Activated CD4-positive, alpha-beta T cell treated with anti-CD3 and anti-CD28 coated beads, Interleukin-2, amount 10 ng/mL, durations not matched to agents 7 days and 5 days (primary cell): Measurements from ENCODE around the gene OSBPL6. TPM values are rescaled to one million over a fixed set of nuclear protein-coding genes. Genes with fewer than 3 reads are reported as not detected.
"Not testable (repeated sequence)": the region's sequence is repeated elsewhere in the genome, so short reads cannot be mapped to it uniquely, and the experiment has no call there.

Source experiments
- CTCF ChIA-PET: fragments of 350-600 bp; sonication (Branson Sonifier 250); formaldehyde crosslinking; loops from one replicate; lab custom pipeline; 2021; ENCODE audit warnings: antibody characterized with exemption; lab: Charles Lee
- POLR2A ChIA-PET: fragments of 350-600 bp; sonication (Branson Sonifier 250); formaldehyde crosslinking; loops from one replicate; lab custom pipeline; 2021; ENCODE audit warnings: antibody characterized with exemption; lab: Charles Lee
- DNase-seq: peaks from one replicate; pipeline ENCODE4 v3.0.0-alpha.2; 2020
- H3K27ac Mint-ChIP-seq: one replicate; pipeline ENCODE4 v1.8.0; 2021; ENCODE audit warnings: mild to moderate bottlenecking, moderate library complexity, mixed read lengths
- H3K27me3 Mint-ChIP-seq: one replicate; pipeline ENCODE4 v1.8.0; 2021; ENCODE audit warnings: mixed read lengths
- H3K36me3 Mint-ChIP-seq: one replicate; pipeline ENCODE4 v1.8.0; 2021; ENCODE audit warnings: low read depth, mixed read lengths
- H3K4me1 Mint-ChIP-seq: one replicate; pipeline ENCODE4 v1.8.0; 2021; ENCODE audit warnings: mixed read lengths
- H3K4me3 Mint-ChIP-seq: one replicate; pipeline ENCODE4 v1.8.0; 2021; ENCODE audit warnings: mild to moderate bottlenecking, moderate library complexity, mixed read lengths
- H3K9me3 Mint-ChIP-seq: one replicate; pipeline ENCODE4 v1.8.0; 2021; ENCODE audit warnings: mixed read lengths
- total RNA-seq, 2 experiments: library from RNA; stranded (reverse); gene quantifications; one replicate each; pipeline ENCODE4 v1.2.3, GENCODE V29; 2021

OSBPL6 gene
- total RNA-seq, 2 experiments from 2014 or later: 0.35 to 0.52 TPM

DNA sequence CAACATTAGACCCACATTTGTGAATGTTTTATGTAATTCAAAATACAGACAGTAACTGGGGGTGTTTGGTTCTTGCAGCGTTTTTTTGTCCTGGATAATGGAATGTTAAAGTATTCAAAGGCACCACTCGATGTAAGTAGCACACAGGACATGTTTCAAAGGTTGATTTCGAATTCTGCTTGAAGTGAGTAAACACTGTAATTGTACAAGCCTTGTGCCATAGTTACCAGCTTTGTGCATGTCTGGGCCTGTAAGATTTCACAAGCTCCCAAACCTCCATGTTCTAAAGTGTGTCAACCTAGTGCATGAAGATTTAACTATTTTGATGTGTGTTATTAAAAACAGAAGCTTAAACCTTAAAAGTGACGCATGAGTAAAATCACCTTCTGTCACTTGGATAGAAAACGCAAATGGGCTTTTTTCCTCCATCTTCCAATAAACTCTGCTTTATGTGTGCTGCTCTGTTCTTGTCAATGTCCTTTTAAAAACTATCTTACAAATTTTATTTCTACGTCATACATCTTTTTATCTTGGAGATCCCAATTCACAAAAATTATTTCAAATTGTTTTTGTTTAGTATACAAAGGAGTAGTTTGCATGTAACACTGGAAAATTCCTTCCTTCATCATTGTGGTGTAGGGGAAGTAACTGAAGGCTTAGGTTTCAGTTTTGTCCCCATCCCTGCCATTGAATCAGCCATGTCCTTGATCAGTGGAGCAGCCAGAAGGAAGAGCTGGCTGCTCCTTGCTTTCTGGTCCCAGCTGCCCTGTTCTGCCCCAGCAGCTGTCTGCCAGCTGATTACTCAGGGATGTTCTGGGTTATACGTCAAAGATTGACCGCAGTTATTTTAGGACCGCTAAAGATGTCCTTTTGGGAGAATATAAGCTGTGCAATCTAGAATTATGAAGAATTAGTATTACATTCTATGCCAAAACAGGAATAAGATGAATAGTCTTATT is 137.4 kb downstream of the OSBPL6 start:
- CTCF ChIA-PET: interaction anchor here (0.6 kb wide), 1 partner anchor 276 kb away, joined by 3 read pairs; no protein-coding TSS in a partner anchor
- no peak for DNase-seq
- Mint-ChIP-seq H3K4me3 (no peak overlapping the region), H3K9me3 (no peaks in the 10 kb centered on the region), H3K27ac (no peak overlapping the region), H3K36me3 (no peaks in the 10 kb centered on the region), H3K27me3 (peaks cover 9% of the 10 kb centered on the region), H3K4me1 (no peaks in the 10 kb centered on the region)
- POLR2A ChIA-PET: no interaction called here

DNA sequence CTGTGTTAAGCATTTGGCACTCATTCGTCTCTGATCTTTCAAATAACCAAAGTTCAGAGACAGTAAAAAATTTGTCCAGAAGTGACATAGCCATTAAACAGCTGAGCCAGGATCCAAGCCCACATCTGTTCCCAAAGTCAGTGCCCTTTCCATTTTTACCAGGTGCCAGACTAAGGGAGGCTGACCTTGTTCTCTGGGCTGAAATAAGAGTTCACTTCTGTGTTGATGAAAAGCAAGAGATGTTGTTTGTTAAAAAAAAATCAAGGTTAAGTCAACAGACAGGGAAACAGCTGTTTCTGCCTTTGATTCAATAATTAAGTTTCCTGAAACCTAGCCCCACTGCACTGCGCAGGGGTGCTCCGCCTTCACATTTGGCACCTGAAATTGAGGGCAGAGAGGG is 139.5 kb downstream of the OSBPL6 start:
- H3K27ac Mint-ChIP-seq: no peak overlapping the region
- CTCF ChIA-PET: interaction anchor here (0.5 kb wide), 1 partner anchor 10 kb away, joined by 3 read pairs; no protein-coding TSS in a partner anchor
- H3K9me3 Mint-ChIP-seq: no peaks in the 10 kb centered on the region
- H3K27me3 Mint-ChIP-seq: peaks cover 13% of the 10 kb centered on the region
- no peaks in the 10 kb centered on the region for H3K4me1 Mint-ChIP-seq
- no peaks in the 10 kb centered on the region for H3K36me3 Mint-ChIP-seq
- POLR2A ChIA-PET: no interaction called here
- DNase-seq: no peak
- H3K4me3 Mint-ChIP-seq: no peak overlapping the region

DNA sequence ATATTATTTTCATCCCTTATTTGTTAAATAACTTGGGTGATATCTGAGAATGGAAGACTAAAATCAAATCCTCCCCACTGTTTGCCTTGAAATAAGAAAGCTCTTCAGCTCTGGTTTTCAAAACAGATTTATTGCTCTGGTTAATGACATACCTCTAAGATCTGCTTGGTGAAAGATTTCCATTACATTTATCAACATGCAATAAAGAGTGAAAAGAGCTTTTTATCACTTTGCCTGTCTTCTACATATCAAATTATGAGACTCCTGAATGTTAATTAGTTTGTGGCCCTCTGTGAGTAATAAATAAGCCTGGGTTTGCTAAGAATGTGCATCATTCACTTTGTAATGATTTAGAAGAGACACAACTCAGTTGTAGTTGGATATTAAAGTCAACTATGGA is 140.9 kb downstream of the OSBPL6 start:
- no peaks in the 10 kb centered on the region for H3K36me3 Mint-ChIP-seq
- ChIA-PET POLR2A (no interaction called here), CTCF (no interaction called here)
- no peak overlapping the region for H3K27ac Mint-ChIP-seq
- H3K4me1 Mint-ChIP-seq: no peaks in the 10 kb centered on the region
- peaks cover 17% of the 10 kb centered on the region for H3K27me3 Mint-ChIP-seq
- DNase-seq: no peak
- no peak overlapping the region for H3K4me3 Mint-ChIP-seq
- H3K9me3 Mint-ChIP-seq: no peaks in the 10 kb centered on the region

GRCh38 chr2:178344121-178344520 is 149.8 kb downstream of the OSBPL6 start:
- ChIA-PET CTCF (no interaction called here), POLR2A (no interaction called here)

GRCh38 chr2:178345951-178346350 is 151.6 kb downstream of the OSBPL6 start:
- H3K36me3 Mint-ChIP-seq: no peaks in the 10 kb centered on the region
- CTCF ChIA-PET: no interaction called here
- no peaks in the 10 kb centered on the region for H3K4me1 Mint-ChIP-seq
- POLR2A ChIA-PET: no interaction called here
- no peak overlapping the region for H3K4me3 Mint-ChIP-seq
- H3K27me3 Mint-ChIP-seq: peaks cover 48% of the 10 kb centered on the region
- DNase-seq: no peak
- H3K9me3 Mint-ChIP-seq: no peaks in the 10 kb centered on the region
- no peak overlapping the region for H3K27ac Mint-ChIP-seq

More at GRCh38 chr2:178344121-178344520, 149.8 kb downstream of the OSBPL6 start:
- H3K36me3 Mint-ChIP-seq: no peaks in the 10 kb centered on the region
- DNase-seq: no peak
- H3K9me3 Mint-ChIP-seq: no peaks in the 10 kb centered on the region
- no peak overlapping the region for H3K4me3 Mint-ChIP-seq
- H3K27ac Mint-ChIP-seq: no peak overlapping the region
- no peaks in the 10 kb centered on the region for H3K4me1 Mint-ChIP-seq
- peaks cover 45% of the 10 kb centered on the region for H3K27me3 Mint-ChIP-seq

- ChIA-PET POLR2A (no interaction called here), CTCF (no interaction called here)
- no peaks in the 10 kb centered on the region for H3K36me3 Mint-ChIP-seq
- no peak overlapping the region for H3K27ac Mint-ChIP-seq
- no peak overlapping the region for H3K4me3 Mint-ChIP-seq
- no peaks in the 10 kb centered on the region for H3K4me1 Mint-ChIP-seq
- H3K9me3 Mint-ChIP-seq: no peaks in the 10 kb centered on the region
- H3K27me3 Mint-ChIP-seq: peaks cover 41% of the 10 kb centered on the region
- DNase-seq: no peak
These were observed 155.7 kb downstream of the OSBPL6 start for GRCh38 chr2:178350051-178350450.

DNA sequence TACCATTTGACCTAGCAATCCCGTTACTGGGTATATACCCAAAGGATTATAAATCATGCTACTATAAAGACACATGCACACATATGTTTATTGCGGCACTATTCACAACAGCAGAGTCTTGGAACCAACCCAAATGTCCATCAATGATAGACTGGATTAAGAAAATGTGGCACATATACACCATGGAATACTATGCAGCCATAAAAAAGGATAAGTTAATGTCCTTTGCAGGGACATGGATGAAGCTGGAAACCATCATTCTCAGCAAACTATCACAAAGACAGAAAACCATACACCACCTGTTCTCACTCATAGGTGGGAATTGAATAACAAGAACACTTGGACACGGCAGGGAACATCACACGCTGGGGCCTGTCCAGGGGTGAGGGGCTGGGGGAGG is 163.4 kb downstream of the OSBPL6 start:
- DNase-seq, CTCF ChIA-PET, H3K4me3 Mint-ChIP-seq, H3K4me1 Mint-ChIP-seq, H3K27ac Mint-ChIP-seq, H3K9me3 Mint-ChIP-seq, H3K36me3 Mint-ChIP-seq, POLR2A ChIA-PET: not testable (repeated sequence)
- H3K27me3 Mint-ChIP-seq: peaks cover 15% of the 10 kb centered on the region

- ChIA-PET POLR2A (no interaction called here), CTCF (no interaction called here)
- no peak for DNase-seq
- Mint-ChIP-seq H3K4me1 (no peaks in the 10 kb centered on the region), H3K9me3 (no peaks in the 10 kb centered on the region), H3K36me3 (no peaks in the 10 kb centered on the region), H3K27ac (no peak overlapping the region), H3K4me3 (no peak overlapping the region), H3K27me3 (peaks cover 15% of the 10 kb centered on the region)
These were observed 165.0 kb downstream of the OSBPL6 start for GRCh38 chr2:178359192-178359912.

- Mint-ChIP-seq H3K36me3 (no peaks in the 10 kb centered on the region), H3K27me3 (peaks cover 11% of the 10 kb centered on the region), H3K27ac (no peak overlapping the region), H3K9me3 (no peaks in the 10 kb centered on the region), H3K4me1 (no peaks in the 10 kb centered on the region), H3K4me3 (no peak overlapping the region)
- ChIA-PET POLR2A (no interaction called here), CTCF (no interaction called here)
- no peak for DNase-seq
These were observed 167.3 kb downstream of the OSBPL6 start for GRCh38 chr2:178361588-178361987.

GRCh38 chr2:178363252-178363651 is 168.9 kb downstream of the OSBPL6 start:
- no peaks in the 10 kb centered on the region for H3K36me3 Mint-ChIP-seq
- H3K27ac Mint-ChIP-seq: no peak overlapping the region
- CTCF ChIA-PET: interaction anchor here (1.3 kb wide), 1 partner anchor 52 kb away, joined by 3 read pairs; no protein-coding TSS in a partner anchor

GRCh38 chr2:178365116-178365515 is 170.8 kb downstream of the OSBPL6 start:
- Mint-ChIP-seq H3K9me3 (no peaks in the 10 kb centered on the region), H3K27me3 (peaks cover 13% of the 10 kb centered on the region), H3K27ac (no peak overlapping the region), H3K4me1 (no peaks in the 10 kb centered on the region), H3K36me3 (no peaks in the 10 kb centered on the region), H3K4me3 (no peak overlapping the region)
- ChIA-PET POLR2A (no interaction called here), CTCF (interaction anchor here (0.7 kb wide), 1 partner anchor 10 kb away, joined by 3 read pairs; no protein-coding TSS in a partner anchor)
- DNase-seq: no peak

More at GRCh38 chr2:178363252-178363651, 168.9 kb downstream of the OSBPL6 start:
- no peak for DNase-seq
- Mint-ChIP-seq H3K4me1 (no peaks in the 10 kb centered on the region), H3K9me3 (no peaks in the 10 kb centered on the region), H3K4me3 (no peak overlapping the region), H3K27me3 (peaks cover 13% of the 10 kb centered on the region)
- POLR2A ChIA-PET: no interaction called here

GRCh38 chr2:178366412-178366811 is 172.1 kb downstream of the OSBPL6 start:
- no peak for DNase-seq
- Mint-ChIP-seq H3K27me3 (peaks cover 13% of the 10 kb centered on the region), H3K36me3 (no peaks in the 10 kb centered on the region), H3K9me3 (no peaks in the 10 kb centered on the region), H3K4me3 (no peak overlapping the region), H3K4me1 (no peaks in the 10 kb centered on the region), H3K27ac (no peak overlapping the region)
- ChIA-PET POLR2A (no interaction called here), CTCF (no interaction called here)

DNA sequence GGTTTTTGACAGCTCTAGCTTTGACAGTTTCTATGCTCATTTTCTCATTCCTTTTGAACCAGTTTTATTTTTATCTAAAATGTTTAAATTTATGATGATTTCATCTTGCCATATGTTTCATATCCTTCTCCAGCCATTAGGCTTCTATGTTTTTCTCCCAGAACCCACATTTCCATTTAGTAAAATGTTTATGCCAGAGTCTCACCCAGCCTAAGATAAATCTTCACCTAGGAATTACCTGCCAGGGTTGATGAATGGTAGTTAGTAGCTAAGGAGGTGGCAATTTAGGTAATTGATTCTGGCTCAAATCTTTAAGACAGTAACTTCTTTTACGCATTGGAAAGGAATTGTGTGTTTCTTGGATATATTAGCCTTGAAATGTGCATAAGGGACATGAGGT is 173.0 kb downstream of the OSBPL6 start:
- no peak overlapping the region for H3K27ac Mint-ChIP-seq
- peaks cover 12% of the 10 kb centered on the region for H3K27me3 Mint-ChIP-seq
- no peak for DNase-seq
- H3K4me3 Mint-ChIP-seq: no peak overlapping the region
- H3K36me3 Mint-ChIP-seq: no peaks in the 10 kb centered on the region
- no peaks in the 10 kb centered on the region for H3K9me3 Mint-ChIP-seq
- CTCF ChIA-PET: no interaction called here
- H3K4me1 Mint-ChIP-seq: no peaks in the 10 kb centered on the region
- POLR2A ChIA-PET: no interaction called here
